ENCODE data around the gene ARAP1.

Gene ARAP1

DNA sequence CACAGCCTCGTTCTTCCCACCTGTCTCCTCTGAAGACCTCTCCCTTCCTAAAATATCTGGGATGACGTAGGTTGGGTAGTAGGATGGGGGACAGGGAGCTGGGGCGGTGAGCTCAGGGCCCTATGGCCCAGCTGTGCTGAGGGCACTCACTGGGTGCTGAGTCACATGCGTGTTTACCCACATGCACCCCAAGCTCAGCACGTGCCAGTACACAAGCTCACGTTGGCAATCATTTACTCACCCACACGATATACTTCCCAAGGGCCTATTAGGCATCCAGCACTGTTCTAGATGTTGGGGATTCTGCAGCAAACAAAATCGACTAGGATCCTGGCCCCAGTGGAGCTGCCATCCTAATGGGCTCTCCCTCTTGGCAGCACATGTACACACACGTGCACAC, 28.7 kb downstream of the ARAP1 start:
- no peak for DNase-seq (ENCODE audit: low read depth)

- peak; percentile 87 for DNase-seq (ENCODE audit: low read depth)
Observed at GRCh38 chr11:72722050-72722748, 30.0 kb downstream of the ARAP1 start.

- peak; percentile 47 for DNase-seq (ENCODE audit: low read depth)
Observed at GRCh38 chr11:72721689-72722049, 30.5 kb downstream of the ARAP1 start.

- DNase-seq (ENCODE audit: low read depth), result no peak
Observed at GRCh38 chr11:72721276-72721675, 30.9 kb downstream of the ARAP1 start.

GRCh38 chr11:72720784-72721183, 31.4 kb downstream of the ARAP1 start:
- DNase-seq (ENCODE audit: low read depth), result no peak

- DNase-seq (ENCODE audit: low read depth), result no peak
Observed at GRCh38 chr11:72720047-72720446, 32.2 kb downstream of the ARAP1 start.

DNA sequence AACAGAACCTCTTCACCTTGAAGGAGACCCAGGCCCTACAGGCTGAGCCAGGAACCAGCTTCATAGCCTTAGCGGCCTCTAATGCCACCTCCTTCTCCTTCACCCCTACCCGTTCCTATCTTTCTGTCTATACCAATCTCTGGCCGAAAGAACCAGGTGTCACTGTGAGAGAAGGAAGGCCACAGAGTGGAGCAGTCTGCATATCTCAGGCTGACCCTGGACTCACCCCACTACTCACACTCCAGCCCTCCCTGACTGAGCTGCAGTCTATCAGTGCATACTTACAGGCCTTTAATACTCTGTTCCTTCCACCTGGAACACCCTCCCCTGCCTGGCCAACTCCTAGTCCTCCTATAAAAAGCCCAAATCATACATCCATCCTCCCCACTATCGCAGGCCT, 32.7 kb downstream of the ARAP1 start:
- no peak for DNase-seq (ENCODE audit: low read depth)

DNA sequence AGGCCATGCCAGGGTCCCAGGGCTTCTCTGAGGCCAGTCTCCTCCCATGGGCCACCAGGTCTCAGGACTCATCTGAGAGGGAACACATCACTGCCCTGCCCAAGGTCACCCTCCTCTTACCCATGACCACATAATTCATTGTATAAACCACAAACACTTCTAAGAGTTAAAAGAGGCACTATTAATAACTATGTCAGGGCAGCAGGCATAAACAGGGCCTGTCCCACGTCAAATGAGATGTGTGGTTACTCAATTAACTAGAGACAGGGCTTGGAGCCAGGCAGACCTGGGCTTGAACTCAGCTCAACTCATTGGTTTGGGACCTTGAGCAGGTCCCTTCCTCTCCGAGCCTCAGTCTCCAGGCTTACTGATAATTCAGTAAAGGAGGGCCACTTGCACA, 33.1 kb downstream of the ARAP1 start:
- peak; percentile 29 for DNase-seq (ENCODE audit: low read depth)

- no peak for DNase-seq (ENCODE audit: low read depth)
Observed at GRCh38 chr11:72718101-72718501, 34.1 kb downstream of the ARAP1 start.

- no peak for DNase-seq (ENCODE audit: low read depth)
Observed at GRCh38 chr11:72716788-72717435, 35.3 kb downstream of the ARAP1 start.

DNA sequence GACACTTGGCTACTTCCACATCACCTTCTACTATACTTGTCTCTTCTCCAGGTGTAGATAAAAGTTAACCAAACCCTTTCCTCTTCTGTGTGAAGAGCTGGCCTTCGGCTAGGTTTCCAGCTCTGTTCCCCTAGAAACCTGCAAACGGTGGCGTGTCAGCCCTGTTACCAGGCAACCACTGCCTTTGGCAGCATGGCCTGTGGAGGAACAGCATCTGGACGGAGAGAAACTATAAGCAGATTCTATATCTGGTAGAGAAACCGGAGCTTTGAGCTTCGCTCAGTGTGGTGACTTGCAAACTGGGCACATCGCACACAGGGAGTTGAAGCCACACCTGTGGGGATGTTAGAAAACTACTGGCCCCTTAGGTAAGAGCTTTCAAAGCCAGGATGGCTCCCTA, 35.9 kb downstream of the ARAP1 start:
- no peak for DNase-seq (ENCODE audit: low read depth)

GRCh38 chr11:72712841-72713240, 39.4 kb downstream of the ARAP1 start:
- DNase-seq (ENCODE audit: low read depth), result no peak

DNA sequence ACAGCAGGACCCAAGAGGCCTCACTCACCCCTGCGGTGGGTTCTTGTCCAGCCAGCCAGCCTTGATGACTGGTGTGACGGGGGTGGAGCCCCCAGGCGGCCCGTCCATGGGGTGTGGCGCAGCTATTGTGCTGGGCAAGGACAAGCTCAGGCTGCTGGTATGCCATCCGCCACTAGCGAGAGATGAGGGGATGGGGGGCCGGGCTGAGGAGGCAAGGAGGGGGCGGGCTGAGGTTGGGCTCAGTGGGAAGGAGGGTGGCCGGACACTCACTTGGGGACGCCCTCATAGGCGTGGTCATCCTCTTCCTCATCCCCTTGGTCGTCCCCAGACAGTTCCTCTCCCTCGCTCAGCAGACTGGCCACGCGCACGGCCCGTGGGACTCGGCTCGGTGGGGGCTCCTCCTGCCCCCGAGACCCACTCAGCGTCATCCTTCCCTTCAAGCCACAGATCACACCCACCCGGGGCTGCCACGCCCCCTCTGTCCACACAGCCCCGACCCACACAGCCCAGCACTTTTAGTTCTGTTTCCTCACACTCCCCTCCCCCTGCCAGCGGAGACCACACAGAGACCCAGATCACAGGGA, 39.9 kb downstream of the ARAP1 start:
- DNase-seq (ENCODE audit: low read depth), result no peak

DNA sequence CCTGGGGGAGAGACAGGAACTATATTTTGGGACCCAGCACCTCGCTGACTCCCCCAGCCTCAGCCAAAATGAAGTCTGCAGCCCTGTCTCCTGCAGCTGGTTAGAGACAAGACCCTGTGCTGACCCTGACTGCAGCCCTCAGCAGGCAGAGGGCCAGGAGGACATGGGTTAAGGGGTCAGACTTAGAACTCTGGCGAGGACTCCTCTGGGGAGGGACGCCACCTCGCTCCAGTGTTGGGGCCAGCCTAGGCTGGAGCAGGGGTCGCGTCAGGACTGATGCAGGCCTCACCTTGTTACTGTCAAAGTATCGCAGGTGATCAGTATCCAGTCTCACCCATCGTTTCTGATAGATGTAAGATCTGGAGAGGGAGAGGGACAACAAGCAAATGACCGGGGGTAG, 41.1 kb downstream of the ARAP1 start:
- no peak for DNase-seq (ENCODE audit: low read depth)

DNA sequence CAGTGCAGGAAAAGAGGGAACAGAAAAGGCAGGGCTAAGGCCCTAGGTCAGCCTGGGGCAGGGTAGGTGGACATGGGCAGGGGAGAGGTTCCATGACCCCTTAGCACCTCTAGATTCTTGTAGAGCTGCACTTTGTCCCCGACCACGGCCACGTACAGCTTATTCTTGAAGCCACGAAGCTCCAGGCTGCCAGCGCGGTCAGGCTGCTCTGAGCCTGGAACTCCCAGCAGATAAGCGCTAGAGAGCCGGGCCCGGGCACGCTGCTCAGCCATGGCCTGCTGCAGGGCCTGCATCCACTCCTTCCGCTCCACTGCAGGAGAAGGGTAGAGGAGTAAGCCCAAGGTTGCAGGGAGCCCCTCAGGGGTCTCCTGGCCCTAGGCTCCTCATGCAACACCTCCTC, 41.9 kb downstream of the ARAP1 start:
- no peak for DNase-seq (ENCODE audit: low read depth)

DNA sequence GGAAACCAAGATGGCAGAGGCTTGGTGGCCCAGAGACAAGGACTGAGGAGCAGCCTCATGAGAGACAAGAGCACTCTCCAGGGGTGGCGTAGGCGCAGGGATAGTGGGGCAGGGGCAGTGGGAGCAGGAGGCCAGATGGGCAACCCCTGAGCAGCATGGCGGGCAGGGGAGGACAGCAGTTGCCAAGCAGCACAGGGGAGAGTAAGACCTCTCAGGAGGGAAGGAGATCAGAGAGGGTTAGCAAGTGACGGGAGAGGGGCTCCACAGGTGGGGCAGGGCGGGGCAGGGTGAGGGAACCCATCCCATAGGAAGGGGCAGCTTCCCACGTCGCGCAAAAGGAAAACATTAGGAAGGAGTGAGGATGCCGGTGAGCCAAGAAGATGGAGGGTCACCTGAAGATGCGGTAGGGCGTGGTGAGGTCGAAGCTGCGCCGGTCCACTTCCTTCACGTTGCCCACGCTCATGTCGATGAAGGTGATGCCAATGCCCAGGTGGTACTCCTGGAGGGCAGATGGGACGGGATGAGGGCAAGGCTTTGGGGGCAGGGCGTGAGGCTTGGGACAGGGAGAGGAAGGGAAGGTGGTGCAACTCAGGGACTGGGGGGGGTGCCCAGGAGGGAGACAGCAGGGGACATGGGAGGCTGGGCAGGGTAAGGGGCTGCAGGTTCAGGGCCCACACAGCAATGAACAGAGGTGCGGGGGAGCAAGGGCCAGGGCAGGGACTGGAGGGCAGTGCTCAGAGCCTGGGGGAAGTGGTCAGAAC, 42.5 kb downstream of the ARAP1 start:
- DNase-seq (ENCODE audit: low read depth), result no peak

DNA sequence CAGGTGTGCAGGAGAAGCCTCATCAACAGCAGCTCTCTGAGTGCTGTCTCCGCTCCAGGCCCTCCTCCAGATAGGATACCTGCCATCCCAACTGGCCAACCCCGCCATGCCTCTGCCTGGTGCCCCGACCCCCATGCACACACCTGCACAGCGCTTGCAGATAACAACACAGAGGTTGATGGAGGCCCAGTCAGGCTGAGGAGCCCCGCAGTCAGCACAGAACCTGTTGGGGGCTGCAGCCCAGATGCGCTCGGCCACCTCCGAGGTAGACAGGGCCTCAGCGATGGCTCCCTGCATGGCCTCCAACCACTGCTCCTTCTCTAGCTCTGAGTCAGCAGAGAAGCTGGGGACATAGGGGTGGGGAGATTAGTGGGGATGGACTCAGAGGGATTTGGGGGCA, 45.2 kb downstream of the ARAP1 start:
- no peak for DNase-seq (ENCODE audit: low read depth)

DNA sequence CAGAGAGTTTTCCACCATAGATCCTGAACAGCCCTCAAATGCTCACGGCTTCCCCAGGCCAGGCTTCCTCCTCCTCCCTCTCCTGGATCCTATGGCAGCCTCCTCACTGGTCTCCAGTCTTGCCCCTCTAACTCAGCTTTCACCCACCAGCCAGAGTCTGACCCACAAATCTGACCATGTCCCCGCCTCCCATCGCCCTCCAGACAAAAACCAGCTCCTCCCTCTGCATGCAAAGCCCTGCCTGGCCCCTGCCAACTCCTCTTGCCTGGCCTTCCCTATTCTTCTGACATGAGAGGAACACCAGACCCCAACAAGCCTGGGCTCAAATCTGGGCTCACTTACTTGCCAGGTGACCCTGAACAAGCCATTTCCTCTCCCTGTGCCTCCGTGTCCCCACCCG, 45.6 kb downstream of the ARAP1 start:
- no peak for DNase-seq (ENCODE audit: low read depth)

DNA sequence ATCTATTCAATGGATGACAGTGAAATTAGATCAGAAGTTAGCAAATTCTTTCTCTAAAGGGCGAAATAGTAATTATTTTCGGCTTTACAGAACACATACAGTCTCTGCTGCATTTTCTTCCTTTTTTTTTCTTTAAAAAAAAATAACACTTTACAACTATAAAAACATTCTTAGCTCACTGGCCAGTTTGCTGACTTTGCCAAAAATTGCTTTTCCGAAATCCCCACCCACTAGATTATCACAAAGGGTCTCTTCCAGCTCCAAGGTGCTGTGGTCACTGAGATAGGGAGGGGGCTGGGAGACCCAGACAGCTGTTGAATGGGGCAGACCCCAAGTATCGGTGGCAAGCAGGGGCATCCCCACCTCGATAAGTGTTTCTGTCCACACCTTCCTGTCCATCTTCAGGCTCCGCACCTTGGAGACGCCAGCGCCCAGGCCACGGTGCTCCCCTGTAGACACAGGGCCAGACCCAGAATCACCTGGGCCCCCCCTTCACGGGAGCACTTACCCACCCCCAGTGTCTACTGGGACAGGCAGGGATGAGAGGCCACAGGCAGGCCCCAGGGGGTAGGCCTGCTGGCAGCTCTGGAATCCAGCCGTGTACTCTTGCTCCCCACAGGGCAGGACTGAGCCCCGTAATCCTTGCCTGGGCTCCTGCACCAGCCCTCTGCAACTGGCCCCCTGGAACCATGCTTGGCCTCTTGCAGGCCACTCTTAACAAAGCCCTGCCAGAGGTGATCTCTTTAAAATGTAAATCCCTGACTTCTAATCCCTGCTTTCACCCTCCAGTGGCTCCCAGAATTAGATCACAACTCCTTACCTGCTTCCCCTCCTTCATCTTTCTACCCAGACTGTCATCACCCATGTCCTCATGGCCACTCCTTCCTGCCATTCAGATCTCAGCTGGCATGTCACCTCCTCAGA, 46.5 kb downstream of the ARAP1 start:
- DNase-seq (ENCODE audit: low read depth), result no peak

DNA sequence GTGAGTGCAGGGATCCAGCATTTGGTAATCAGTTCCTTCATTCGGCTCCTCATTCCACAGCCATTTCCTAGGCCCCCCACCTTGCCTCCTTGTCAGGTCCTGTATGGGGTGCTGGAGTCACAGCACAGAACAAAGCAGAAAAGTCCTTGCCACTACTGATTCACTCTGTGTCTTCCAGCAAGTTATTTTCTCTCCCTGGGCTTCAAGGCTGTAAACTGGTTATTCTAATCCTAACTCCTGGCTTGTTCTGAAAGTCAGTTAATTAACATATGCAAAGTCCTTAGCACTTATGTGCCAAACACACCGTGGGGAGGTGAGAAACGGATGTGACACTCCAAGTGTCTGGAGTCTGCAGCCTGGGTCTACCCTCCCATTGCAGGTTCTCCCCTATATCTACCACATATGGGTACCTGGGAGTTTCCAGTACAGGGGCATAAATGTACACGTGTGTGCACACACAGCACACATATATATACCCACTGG, 47.4 kb downstream of the ARAP1 start:
- DNase-seq (ENCODE audit: low read depth), result no peak

DNA sequence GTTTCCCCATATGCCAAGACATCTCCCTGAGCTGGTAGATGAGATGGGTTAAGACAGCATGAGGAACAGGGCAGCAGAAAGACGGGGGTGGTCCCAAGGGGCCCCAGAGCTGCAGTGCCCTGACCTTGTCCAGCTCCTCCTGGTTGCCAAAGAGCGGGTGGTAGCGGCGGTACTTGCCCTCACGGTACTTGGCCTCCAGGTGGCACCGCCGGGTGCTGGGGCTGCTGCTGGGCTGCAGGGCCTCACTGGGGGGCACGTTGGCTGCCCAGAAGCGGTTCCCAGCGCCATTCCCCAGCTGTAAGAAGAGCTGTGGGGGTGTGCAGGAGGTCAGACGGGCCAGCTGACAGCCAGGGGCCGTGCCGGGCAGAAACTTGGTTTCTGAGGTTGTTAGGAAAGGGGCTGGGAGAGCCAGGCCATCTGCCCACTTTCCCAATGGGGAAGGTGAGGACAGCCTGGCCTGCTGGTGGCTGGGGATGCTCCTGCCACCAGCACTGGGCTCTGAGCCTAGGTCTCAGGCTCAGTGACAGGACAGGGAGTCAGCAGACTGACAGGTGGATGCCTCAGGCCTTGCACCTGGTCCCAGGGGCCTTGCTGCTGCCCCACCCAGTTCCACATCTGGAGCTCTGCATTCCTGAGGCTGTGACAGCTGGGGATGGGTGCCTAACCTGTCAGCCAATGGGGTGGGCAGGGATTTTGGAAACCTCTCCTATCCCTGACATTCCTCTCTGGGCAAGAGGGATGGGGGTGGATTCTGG, 48.0 kb downstream of the ARAP1 start:
- DNase-seq (ENCODE audit: low read depth), result peak; percentile 21
